Left kidney (tissue), 2 donors: ENCODE results near the gene PRRG3. TPM values are rescaled to one million over a fixed set of nuclear protein-coding genes. Genes with fewer than 3 reads are reported as not detected.
A peak's percentile ranks its signal among the peaks of the same experiment; 100 is the strongest.

Experiments
- DNase-seq: peaks from one replicate; pipeline ENCODE4 v3.0.0-alpha.2; 2013
- polyA plus RNA-seq: library from polyadenylated mRNA; unstranded; fragments of 120-200 nt; gene quantifications from one replicate; pipeline ENCODE4 v1.2.1, GENCODE V29; 2013; ENCODE audit not compliant: insufficient read length

PRRG3 gene
- polyA plus RNA-seq, 1 donor = 4.9 TPM

GRCh38 chrX:151742311-151742710 is 47.1 kb downstream of the PRRG3 start:
- no peak for DNase-seq

GRCh38 chrX:151743651-151744470 is 48.6 kb downstream of the PRRG3 start:
- DNase-seq = no peak

- DNase-seq = no peak
Observed at GRCh38 chrX:151745651-151746050, 50.4 kb downstream of the PRRG3 start.

- no peak for DNase-seq
Observed at GRCh38 chrX:151746502-151746901, 51.2 kb downstream of the PRRG3 start.

- no peak for DNase-seq
Observed at GRCh38 chrX:151750511-151750910, 55.3 kb downstream of the PRRG3 start.

- DNase-seq = no peak
Observed at GRCh38 chrX:151752847-151753246, 57.6 kb downstream of the PRRG3 start.

GRCh38 chrX:151753313-151754046 is 58.2 kb downstream of the PRRG3 start:
- DNase-seq = peak; percentile 39

GRCh38 chrX:151754047-151754429 is 58.8 kb downstream of the PRRG3 start:
- no peak for DNase-seq

- peak; percentile 17 for DNase-seq
Observed at GRCh38 chrX:151754641-151755215, 59.5 kb downstream of the PRRG3 start.

Other genes starting within 250 kb of the PRRG3 start
- 0.05 TPM for gene PASD1, start 131.8 kb upstream of the PRRG3 start, polyA plus RNA-seq
- not detected for gene FATE1, start 20.6 kb downstream of the PRRG3 start, polyA plus RNA-seq
- gene CNGA2, start 39.3 kb downstream of the PRRG3 start, polyA plus RNA-seq = not detected
- not detected for gene MAGEA4, start 217.4 kb downstream of the PRRG3 start, polyA plus RNA-seq